Activated CD8-positive, alpha-beta memory T cell treated with anti-CD3 and anti-CD28 coated beads, Interleukin-2, amount 50 U/mL, for 1 hour (primary cell): Measurements from ENCODE around the gene COPS8.

Experiments
- DNase-seq: peaks from one replicate; pipeline ENCODE4 v3.0.0-alpha.2; 2020; ENCODE audit errors: extremely low read depth

COPS8 gene

GRCh38 chr2:237097911-237098702 is 12.4 kb downstream of the COPS8 start:
- no peak for DNase-seq

GRCh38 chr2:237099804-237100203 is 14.1 kb downstream of the COPS8 start:
- DNase-seq = no peak

DNA sequence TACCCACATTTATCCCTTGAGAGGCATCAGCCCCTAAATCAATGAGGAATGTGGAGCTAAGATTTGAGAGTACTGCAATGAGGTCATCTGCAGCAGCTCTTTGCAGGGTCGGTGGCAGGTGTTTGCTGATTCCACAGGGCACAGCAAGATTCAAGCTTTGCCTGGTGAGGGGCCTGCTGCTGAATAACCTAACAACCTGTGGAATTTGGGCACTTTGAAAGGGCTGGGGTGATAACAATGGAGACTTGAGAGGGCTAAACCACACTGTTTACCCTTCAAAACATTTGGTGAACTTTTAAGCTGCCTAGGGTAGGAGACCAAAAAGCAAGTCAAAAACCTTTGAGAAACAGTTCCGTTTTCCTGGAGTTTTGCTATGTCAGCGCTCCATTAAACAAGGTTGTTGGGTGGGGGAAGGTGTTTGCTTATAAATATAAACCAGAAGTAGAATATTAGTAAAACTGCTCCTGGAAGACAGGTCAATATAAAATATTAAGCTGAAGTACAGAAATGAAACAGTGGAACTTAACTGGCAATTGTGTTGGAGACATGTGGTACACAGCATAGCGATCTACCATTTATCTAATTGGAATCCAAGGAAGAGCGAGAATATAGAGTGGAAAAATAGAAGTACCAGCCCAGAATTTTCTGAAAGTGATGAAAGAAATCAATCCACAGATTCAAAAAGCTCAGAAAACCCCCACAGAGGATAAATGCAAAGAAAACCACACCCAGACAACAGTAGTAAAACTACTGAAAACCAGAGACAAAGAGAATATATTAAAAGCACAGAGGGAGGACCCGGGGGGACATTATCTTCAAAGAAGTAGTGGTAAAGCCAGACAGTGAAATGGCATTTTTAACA is 15.7 kb downstream of the COPS8 start:
- no peak for DNase-seq

DNA sequence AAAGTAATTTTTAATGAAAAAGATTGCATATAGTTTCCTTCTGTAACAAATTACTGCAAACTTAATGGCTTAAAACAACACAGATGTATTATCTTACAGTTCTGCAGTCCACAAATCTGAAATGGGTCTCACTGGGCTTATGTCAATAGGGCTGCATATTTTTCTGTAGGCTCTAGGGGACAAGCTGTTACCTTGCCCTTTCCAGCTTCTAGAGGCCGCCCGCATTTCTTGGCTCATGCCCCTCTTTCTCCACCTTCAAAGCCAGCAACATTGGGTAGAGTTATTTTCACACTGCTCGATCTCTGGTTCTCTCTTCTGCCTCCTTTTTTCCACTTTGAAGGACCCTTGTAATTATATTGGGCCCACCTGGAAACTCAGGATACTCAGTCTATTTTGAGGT is 16.7 kb downstream of the COPS8 start:
- no peak for DNase-seq

DNA sequence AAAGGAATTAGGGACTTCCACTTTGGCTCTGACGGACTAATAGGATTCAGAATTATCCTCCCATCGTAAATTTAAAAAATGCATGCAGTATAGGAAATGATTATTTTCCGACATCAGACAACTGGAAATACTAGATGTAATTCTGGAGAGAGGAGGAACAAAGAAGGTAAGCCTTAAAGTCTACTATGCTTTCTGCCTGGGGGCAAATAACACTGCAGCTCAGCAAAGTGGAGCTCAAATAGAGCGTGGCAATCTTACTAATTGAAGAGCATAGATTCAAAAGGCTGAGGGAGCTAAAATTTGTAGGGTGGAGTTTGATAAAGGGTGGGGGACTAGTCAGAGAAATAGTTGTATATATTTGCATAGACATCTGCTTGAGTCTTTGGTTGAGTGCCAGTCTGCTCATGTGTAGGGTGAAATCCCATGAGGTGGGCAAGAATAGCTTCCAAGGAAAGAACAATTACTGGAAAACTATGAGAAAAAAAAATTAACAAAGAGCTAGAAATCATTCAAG is 23.8 kb downstream of the COPS8 start:
- DNase-seq = no peak

DNA sequence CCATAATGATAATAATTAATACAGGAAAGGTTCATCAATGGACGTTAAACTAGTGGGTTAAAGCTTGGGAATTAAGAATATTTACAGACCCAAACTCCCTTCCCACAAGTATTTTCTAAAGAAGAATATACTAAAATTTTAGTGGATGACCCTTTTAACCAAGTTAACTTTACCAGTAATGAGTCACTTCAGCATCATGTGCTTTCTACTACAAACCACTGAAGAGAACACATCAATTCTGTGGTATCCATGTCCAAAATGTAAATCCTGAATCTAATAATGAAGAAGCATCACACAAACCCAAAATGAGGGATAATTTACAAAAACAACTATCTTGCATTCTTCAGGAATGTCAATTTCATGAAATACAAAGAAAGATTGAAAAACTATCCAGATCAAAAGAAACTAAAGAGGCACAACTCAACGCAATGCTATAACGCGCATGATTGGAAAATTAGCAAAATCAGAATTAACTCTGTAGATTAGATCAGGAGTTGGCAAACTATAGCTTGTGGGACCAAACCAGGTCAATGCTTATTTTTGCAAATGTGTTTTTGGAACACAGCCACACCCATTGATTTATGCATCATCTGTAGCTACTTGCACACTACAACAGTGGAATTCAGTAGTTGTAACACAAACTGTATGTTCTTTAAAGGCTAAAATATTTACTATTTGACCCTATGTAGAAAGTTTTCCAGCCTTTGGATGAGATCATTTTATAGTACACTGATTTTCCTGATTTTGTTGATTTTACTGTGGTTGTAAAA is 27.5 kb downstream of the COPS8 start:
- no peak for DNase-seq

- no peak for DNase-seq
Observed at GRCh38 chr2:237115870-237116269, 30.2 kb downstream of the COPS8 start.

GRCh38 chr2:237116431-237116830 is 30.7 kb downstream of the COPS8 start:
- no peak for DNase-seq

DNA sequence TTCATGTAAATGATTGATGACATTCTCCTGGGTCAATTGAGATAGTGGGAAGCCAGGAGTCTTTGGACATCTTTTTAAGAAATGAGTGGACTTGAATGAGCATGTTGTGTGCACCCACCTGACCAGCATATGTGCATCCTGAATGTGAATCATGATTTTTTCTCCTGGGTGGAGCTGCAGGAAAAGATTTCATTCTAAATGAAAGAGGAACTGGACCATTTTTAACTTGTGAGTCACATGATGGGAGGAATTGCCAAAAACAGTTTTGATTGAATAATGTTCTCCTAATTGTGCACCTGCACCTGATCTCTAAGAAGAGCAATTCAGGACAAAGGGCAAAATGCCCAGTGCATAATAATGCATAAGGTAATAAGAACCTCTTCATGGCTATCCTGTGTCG is 32.3 kb downstream of the COPS8 start:
- no peak for DNase-seq

- no peak for DNase-seq
Observed at GRCh38 chr2:237118561-237119155, 33.0 kb downstream of the COPS8 start.

DNA sequence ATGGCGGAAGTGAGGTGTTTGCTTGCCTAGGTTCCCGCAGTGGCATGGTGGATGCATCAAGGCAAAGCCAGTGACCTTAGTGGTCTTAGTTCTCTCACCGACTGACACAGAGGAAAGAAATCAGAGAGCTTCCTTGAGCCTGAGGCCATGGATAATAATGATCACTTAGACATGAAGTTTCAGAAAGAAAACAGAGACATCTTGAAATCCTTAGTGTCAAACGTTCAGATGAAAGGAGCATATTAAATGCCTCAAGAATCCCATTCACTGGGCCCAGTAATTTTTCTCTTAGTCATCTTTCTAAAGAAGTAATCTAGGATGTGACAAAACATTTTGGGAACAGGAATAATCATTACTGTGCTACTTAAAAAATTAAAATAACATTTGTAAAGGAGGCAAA is 35.2 kb downstream of the COPS8 start:
- DNase-seq = no peak

GRCh38 chr2:237121321-237121720 is 35.6 kb downstream of the COPS8 start:
- no peak for DNase-seq

DNA sequence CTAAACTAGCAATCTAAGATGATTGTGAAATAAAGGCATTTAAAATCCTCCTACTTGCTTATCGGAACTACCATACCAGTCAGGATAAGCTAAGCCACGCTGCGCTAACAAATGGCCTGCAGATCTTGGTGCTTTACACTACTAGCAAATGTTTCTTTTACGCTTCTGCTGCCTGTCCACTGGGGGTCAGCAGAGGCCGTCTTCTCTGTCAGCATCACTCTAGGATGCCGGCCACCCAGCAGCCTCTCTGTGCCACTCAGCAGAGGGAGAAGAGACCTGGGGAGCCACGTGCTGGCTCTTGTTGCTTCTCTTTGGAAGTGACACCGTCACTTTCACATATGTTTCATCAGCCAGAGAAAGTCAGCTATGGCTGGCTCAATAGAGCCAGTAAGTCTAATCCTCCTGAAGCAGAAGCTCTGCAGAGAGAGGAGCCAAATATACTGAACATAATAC is 36.6 kb downstream of the COPS8 start:
- DNase-seq = no peak

DNA sequence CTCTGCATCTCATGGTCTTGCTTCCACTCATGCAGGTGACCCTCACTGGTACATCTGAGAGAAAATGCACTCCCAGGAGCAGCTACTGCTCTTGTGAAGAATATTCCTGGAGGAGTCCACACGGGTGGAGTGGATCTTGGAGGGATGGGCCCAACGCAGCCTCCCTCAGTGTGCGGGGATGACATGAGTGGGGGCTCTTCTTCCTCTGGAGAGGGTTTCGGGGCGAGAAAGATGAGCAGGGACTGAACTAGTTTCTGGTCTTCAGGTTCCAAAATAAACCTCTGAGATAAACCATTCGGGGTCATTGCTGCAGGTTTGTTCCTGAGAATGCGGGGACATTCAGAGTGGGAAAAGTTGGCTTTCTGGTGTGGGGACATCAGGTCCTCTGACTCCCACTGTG is 39.1 kb downstream of the COPS8 start:
- no peak for DNase-seq

GRCh38 chr2:237125967-237126366 is 40.3 kb downstream of the COPS8 start:
- DNase-seq = no peak

GRCh38 chr2:237126519-237127174 is 41.0 kb downstream of the COPS8 start:
- DNase-seq = no peak

DNA sequence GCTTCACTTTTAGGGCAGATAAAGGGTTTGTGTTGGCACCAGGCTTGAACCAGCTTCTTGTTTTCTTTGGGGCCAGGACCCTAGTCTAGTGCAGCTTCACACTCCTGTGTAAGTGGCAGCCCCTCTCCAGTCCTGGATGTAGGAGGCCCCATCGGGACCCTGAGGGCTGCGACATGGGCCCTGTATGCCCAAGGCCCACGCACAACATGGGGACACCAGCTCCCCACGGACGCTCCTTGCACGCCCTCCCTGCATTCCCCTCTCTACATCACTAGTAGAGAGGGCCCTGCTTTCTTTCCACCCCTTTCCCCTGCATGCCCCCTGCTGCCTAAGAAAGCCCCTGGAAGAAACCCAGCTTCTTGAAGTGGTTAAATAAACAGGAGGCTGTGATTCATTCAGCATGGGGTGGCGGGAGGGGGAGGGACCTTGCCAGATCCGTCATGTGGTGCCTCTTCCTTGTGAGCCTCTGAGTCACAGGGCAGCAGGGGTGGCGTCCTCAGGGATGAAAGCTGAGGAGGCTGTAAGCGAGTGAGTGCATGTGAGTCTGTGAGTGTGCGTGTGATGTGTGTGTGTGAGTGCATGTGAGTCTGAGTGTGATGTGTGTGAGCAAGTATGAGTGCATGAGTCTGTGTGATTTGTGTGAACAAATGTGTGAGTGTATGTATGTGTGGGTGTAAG is 42.5 kb downstream of the COPS8 start:
- no peak for DNase-seq

GRCh38 chr2:237128845-237129592 is 43.3 kb downstream of the COPS8 start:
- DNase-seq = no peak

DNA sequence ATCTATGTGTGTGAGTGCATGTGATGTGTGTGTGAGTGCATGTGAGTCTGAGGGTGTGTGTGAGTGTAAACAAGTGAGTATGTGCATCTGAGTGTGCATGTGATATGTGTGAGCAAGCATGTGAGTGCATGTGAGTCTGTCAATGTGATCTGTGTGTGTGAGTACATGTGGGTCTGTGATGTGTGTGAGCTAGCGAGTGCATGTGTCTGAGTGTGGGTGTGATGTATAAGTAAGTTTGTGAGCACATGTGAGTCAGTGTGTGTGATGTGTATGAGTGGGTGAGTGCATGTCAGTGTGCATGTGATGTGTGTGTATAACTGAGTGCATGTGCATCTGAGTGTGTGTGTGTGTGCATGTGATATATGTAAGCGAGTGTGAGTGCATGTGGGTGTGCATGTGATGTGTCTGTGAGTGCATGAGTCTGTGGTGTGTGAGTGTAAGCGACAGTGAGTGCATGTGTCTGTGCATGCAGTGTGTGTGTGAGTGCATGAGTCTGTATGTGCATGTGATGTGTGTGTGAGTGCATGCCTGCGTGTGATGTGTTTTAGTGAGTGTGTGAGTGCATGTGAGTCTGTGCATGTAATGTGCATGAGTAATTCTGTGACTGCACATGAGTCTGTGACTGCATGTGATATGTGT is 44.1 kb downstream of the COPS8 start:
- no peak for DNase-seq
